ENCODE results near the gene SELP.

The SELP gene

GRCh38 chr1:169586067-169586394 is 43.9 kb downstream of the SELP start:
- H3K27ac ChIP-seq = no peak overlapping the region
- TF ChIP-seq CTCF (IDR thresholded peaks at IDR 0.05) (no peak), ZFX (IDR thresholded peaks at IDR 0.05; ENCODE audit: borderline replicate concordance) (no peak)

GRCh38 chr1:169585181-169585580 is 44.7 kb downstream of the SELP start:
- H3K27ac ChIP-seq = no peak overlapping the region
- no peak for TF ChIP-seq ZFX (IDR thresholded peaks at IDR 0.05; ENCODE audit: borderline replicate concordance)
- TF ChIP-seq CTCF (IDR thresholded peaks at IDR 0.05) = no peak

GRCh38 chr1:169584483-169585144 is 45.3 kb downstream of the SELP start:
- TF ChIP-seq ZFX (IDR thresholded peaks at IDR 0.05; ENCODE audit: borderline replicate concordance) (no peak), CTCF (IDR thresholded peaks at IDR 0.05) (no peak)
- no peak overlapping the region for H3K27ac ChIP-seq

- TF ChIP-seq CTCF (IDR thresholded peaks at IDR 0.05) (no peak), ZFX (IDR thresholded peaks at IDR 0.05; ENCODE audit: borderline replicate concordance) (no peak)
- no peak overlapping the region for H3K27ac ChIP-seq
These were observed 51.8 kb downstream of the SELP start for GRCh38 chr1:169577981-169578738.

GRCh38 chr1:169576935-169577331 is 53.0 kb downstream of the SELP start:
- TF ChIP-seq CTCF (IDR thresholded peaks at IDR 0.05) (no peak), ZFX (IDR thresholded peaks at IDR 0.05; ENCODE audit: borderline replicate concordance) (no peak)
- H3K27ac ChIP-seq = no peak overlapping the region

- TF ChIP-seq CTCF (IDR thresholded peaks at IDR 0.05) (no peak), ZFX (IDR thresholded peaks at IDR 0.05; ENCODE audit: borderline replicate concordance) (no peak)
- no peak overlapping the region for H3K27ac ChIP-seq
These were observed 53.5 kb downstream of the SELP start for GRCh38 chr1:169576241-169576934.

- TF ChIP-seq CTCF (IDR thresholded peaks at IDR 0.05) = no peak
- TF ChIP-seq ZFX (IDR thresholded peaks at IDR 0.05; ENCODE audit: borderline replicate concordance) = no peak
These were observed 55.6 kb downstream of the SELP start for GRCh38 chr1:169574336-169574735.

More at GRCh38 chr1:169574336-169574735, 55.6 kb downstream of the SELP start:
- H3K27ac ChIP-seq = no peak overlapping the region
